WTC11 (cell line): ENCODE measurements around the gene THOC5.

Experiments
- RELA ChIP-seq: sonication (generic); formaldehyde crosslinking; IDR thresholded peaks from 2 replicates; pipeline ENCODE4 v1.8.1; 2022; ENCODE audit warnings: missing genetic modification reagents, mild to moderate bottlenecking, borderline replicate concordance
- SMAD3 ChIP-seq: sonication (generic); formaldehyde crosslinking; IDR thresholded peaks from 2 replicates; pipeline ENCODE4 v1.8.0; 2022; ENCODE audit warnings: missing genetic modification reagents, mild to moderate bottlenecking, borderline replicate concordance
- TCF7 ChIP-seq: sonication (generic); formaldehyde crosslinking; IDR thresholded peaks from 2 replicates; pipeline ENCODE4 v1.8.0; 2022; ENCODE audit warnings: mild to moderate bottlenecking, low read depth, missing genetic modification reagents, moderate library complexity
- TEAD4 ChIP-seq: sonication (generic); formaldehyde crosslinking; IDR thresholded peaks from 2 replicates; pipeline ENCODE4 v1.8.0; 2022; ENCODE audit warnings: mild to moderate bottlenecking, missing genetic modification reagents
- ZNF121 ChIP-seq: sonication (generic); formaldehyde crosslinking; IDR thresholded peaks from 2 replicates; pipeline ENCODE4 v1.8.0; 2023; ENCODE audit warnings: missing genetic modification reagents
- ZNF423 ChIP-seq: fragments of 250-450 bp; sonication (Bioruptor Pico); IDR thresholded peaks from 2 replicates; pipeline ENCODE4 v2.1.2; 2022; ENCODE audit warnings: mild to moderate bottlenecking, moderate library complexity
- TF ChIP-seq, protein P1 (sequence below): fragments of 200-600 bp; IDR thresholded peaks from 2 replicates; pipeline ENCODE4 v1.8.0; 2022; ENCODE audit warnings: antibody characterized with exemption

DNA sequence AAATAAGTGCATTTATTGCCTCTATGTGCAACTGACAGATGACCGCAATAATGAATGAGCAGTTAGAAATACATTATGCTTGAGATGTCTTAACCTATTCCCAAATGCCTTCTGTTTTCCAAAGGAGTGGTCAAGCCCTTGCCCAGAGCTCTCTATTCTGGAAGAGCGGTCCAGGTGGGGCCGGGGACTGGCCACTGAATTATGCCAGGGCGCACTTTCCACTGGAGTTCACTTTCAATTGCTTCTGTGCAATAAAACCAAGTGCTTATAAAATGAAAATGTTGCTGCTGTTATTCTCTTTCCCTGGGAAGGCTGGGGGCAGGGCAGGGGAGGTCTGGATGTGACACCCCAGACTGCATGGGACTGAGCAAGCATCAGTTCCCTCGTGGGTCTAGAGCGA lies 62.5 kb downstream of the THOC5 start:
- TF ChIP-seq, protein P1, sequence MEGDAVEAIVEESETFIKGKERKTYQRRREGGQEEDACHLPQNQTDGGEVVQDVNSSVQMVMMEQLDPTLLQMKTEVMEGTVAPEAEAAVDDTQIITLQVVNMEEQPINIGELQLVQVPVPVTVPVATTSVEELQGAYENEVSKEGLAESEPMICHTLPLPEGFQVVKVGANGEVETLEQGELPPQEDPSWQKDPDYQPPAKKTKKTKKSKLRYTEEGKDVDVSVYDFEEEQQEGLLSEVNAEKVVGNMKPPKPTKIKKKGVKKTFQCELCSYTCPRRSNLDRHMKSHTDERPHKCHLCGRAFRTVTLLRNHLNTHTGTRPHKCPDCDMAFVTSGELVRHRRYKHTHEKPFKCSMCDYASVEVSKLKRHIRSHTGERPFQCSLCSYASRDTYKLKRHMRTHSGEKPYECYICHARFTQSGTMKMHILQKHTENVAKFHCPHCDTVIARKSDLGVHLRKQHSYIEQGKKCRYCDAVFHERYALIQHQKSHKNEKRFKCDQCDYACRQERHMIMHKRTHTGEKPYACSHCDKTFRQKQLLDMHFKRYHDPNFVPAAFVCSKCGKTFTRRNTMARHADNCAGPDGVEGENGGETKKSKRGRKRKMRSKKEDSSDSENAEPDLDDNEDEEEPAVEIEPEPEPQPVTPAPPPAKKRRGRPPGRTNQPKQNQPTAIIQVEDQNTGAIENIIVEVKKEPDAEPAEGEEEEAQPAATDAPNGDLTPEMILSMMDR, result no peak
- no peak for TF ChIP-seq RELA (CRISPR knock-in tag)
- no peak for TF ChIP-seq ZNF121 (CRISPR knock-in tag)
- no peak for TF ChIP-seq TEAD4 (CRISPR knock-in tag)
- TF ChIP-seq SMAD3 (CRISPR knock-in tag), result no peak
- TF ChIP-seq ZNF423 (CRISPR knock-in tag), result no peak
- TF ChIP-seq TCF7 (CRISPR knock-in tag), result no peak
